IPS-20b (cell line): Measurements from ENCODE around the gene SMYD3.
"Not testable (repeated sequence)": the region's sequence is repeated elsewhere in the genome, so short reads cannot be mapped to it uniquely, and the experiment has no call there.

Experiments
- H3K27ac ChIP-seq: one replicate; pipeline ENCODE4 v1.5.1; 2013; ENCODE audit warnings: low read length
- H3K27me3 ChIP-seq: 2 replicates; pipeline ENCODE4 v1.6.1; 2013; ENCODE audit warnings: mild to moderate bottlenecking, low read length, inconsistent platforms; ENCODE audit not compliant: insufficient read depth
- H3K36me3 ChIP-seq: 2 replicates; pipeline ENCODE4 v1.6.1; 2013; ENCODE audit warnings: low read depth, mild to moderate bottlenecking, inconsistent platforms, low read length, moderate library complexity; ENCODE audit not compliant: insufficient read depth
- H3K4me1 ChIP-seq: 2 replicates; pipeline ENCODE4 v1.6.1; 2013; ENCODE audit warnings: mild to moderate bottlenecking, control low read depth, inconsistent platforms, low read length, moderate library complexity; ENCODE audit not compliant: insufficient read depth
- H3K4me3 ChIP-seq: 2 replicates; pipeline ENCODE4 v1.5.1; 2013; ENCODE audit warnings: mild to moderate bottlenecking, low read length, inconsistent platforms
- H3K9ac ChIP-seq: 2 replicates; pipeline ENCODE4 v1.6.1; 2013; ENCODE audit warnings: low read depth, mild to moderate bottlenecking, inconsistent platforms, low read length, moderate library complexity
- H3K9me3 ChIP-seq: 2 replicates; pipeline ENCODE4 v1.6.1; 2013; ENCODE audit warnings: mild to moderate bottlenecking, low read depth, low read length, inconsistent platforms; ENCODE audit not compliant: insufficient read depth

Gene SMYD3

GRCh38 chr1:245718123-245718522 is 789.0 kb downstream of the SMYD3 start:
- Histone ChIP-seq H3K9me3 (no peaks in the 10 kb centered on the region), H3K36me3 (no peaks in the 10 kb centered on the region), H3K4me3 (no peak overlapping the region), H3K9ac (no peak overlapping the region), H3K27me3 (no peaks in the 10 kb centered on the region), H3K27ac (no peak overlapping the region), H3K4me1 (no peaks in the 10 kb centered on the region; the same call in 1 of the 2 replicates)

GRCh38 chr1:245717611-245718010 is 789.5 kb downstream of the SMYD3 start:
- Histone ChIP-seq H3K27me3 (no peaks in the 10 kb centered on the region), H3K27ac (no peak overlapping the region), H3K4me1 (no peaks in the 10 kb centered on the region; the same call in 1 of the 2 replicates), H3K36me3 (no peaks in the 10 kb centered on the region), H3K4me3 (no peak overlapping the region), H3K9me3 (no peaks in the 10 kb centered on the region), H3K9ac (no peak overlapping the region)

GRCh38 chr1:245716561-245716960 is 790.5 kb downstream of the SMYD3 start:
- Histone ChIP-seq H3K27ac (no peak overlapping the region), H3K4me1 (no peaks in the 10 kb centered on the region; the same call in 1 of the 2 replicates), H3K36me3 (no peaks in the 10 kb centered on the region), H3K9me3 (no peaks in the 10 kb centered on the region), H3K4me3 (no peak overlapping the region), H3K9ac (no peak overlapping the region), H3K27me3 (no peaks in the 10 kb centered on the region)

- Histone ChIP-seq H3K4me1 (no peaks in the 10 kb centered on the region; the same call in 1 of the 2 replicates), H3K36me3 (no peaks in the 10 kb centered on the region), H3K27ac (no peak overlapping the region), H3K27me3 (peaks cover 3% of the 10 kb centered on the region; the same call in 1 of the 2 replicates), H3K9ac (no peak overlapping the region), H3K9me3 (no peaks in the 10 kb centered on the region), H3K4me3 (no peak overlapping the region)
Measured at GRCh38 chr1:245715970-245716369, 791.1 kb downstream of the SMYD3 start.

- Histone ChIP-seq H3K36me3 (no peaks in the 10 kb centered on the region), H3K9ac (no peak overlapping the region), H3K27me3 (peaks cover 8% of the 10 kb centered on the region; the same call in 1 of the 2 replicates), H3K27ac (no peak overlapping the region), H3K4me1 (no peaks in the 10 kb centered on the region; the same call in 1 of the 2 replicates), H3K9me3 (no peaks in the 10 kb centered on the region), H3K4me3 (no peak overlapping the region)
Measured at GRCh38 chr1:245715291-245715701, 791.8 kb downstream of the SMYD3 start.

- H3K36me3 ChIP-seq, H3K27ac ChIP-seq, H3K9me3 ChIP-seq, H3K4me3 ChIP-seq, H3K27me3 ChIP-seq, H3K9ac ChIP-seq, H3K4me1 ChIP-seq: not testable (repeated sequence)
Measured at GRCh38 chr1:245714027-245714426, 793.1 kb downstream of the SMYD3 start.

- Histone ChIP-seq H3K27me3 (peaks cover 8% of the 10 kb centered on the region; the same call in 1 of the 2 replicates), H3K27ac (no peak overlapping the region), H3K9me3 (no peaks in the 10 kb centered on the region), H3K9ac (no peak overlapping the region), H3K4me1 (no peaks in the 10 kb centered on the region; the same call in 1 of the 2 replicates), H3K4me3 (no peak overlapping the region), H3K36me3 (no peaks in the 10 kb centered on the region)
Measured at GRCh38 chr1:245710961-245711903, 795.8 kb downstream of the SMYD3 start.

- Histone ChIP-seq H3K4me3 (no peak overlapping the region), H3K36me3 (no peaks in the 10 kb centered on the region), H3K27ac (no peak overlapping the region)
Measured at GRCh38 chr1:245707941-245708340, 799.1 kb downstream of the SMYD3 start.

GRCh38 chr1:245704765-245705164 is 802.3 kb downstream of the SMYD3 start:
- Histone ChIP-seq H3K27me3 (no peaks in the 10 kb centered on the region), H3K4me3 (no peak overlapping the region), H3K27ac (no peak overlapping the region), H3K9ac (no peak overlapping the region), H3K4me1 (peaks cover 7% of the 10 kb centered on the region; the same call in 1 of the 2 replicates), H3K9me3 (no peaks in the 10 kb centered on the region), H3K36me3 (no peaks in the 10 kb centered on the region)

More at GRCh38 chr1:245707941-245708340, 799.1 kb downstream of the SMYD3 start:
- no peaks in the 10 kb centered on the region for H3K9me3 ChIP-seq
- no peak overlapping the region for H3K9ac ChIP-seq
- H3K27me3 ChIP-seq = peaks cover 8% of the 10 kb centered on the region; the same call in 1 of the 2 replicates
- peaks cover 7% of the 10 kb centered on the region; the same call in 1 of the 2 replicates for H3K4me1 ChIP-seq

GRCh38 chr1:245704341-245704740 is 802.7 kb downstream of the SMYD3 start:
- H3K36me3 ChIP-seq = no peaks in the 10 kb centered on the region
- H3K9me3 ChIP-seq = no peaks in the 10 kb centered on the region
- no peak overlapping the region for H3K4me3 ChIP-seq
- peaks cover 7% of the 10 kb centered on the region; the same call in 1 of the 2 replicates for H3K4me1 ChIP-seq
- H3K27ac ChIP-seq = no peak overlapping the region
- no peaks in the 10 kb centered on the region for H3K27me3 ChIP-seq
- H3K9ac ChIP-seq = no peak overlapping the region

- Histone ChIP-seq H3K9ac (no peak overlapping the region), H3K4me1 (peaks cover 7% of the 10 kb centered on the region; the same call in 1 of the 2 replicates), H3K27me3 (no peaks in the 10 kb centered on the region), H3K27ac (no peak overlapping the region), H3K9me3 (no peaks in the 10 kb centered on the region), H3K4me3 (no peak overlapping the region), H3K36me3 (no peaks in the 10 kb centered on the region)
Measured at GRCh38 chr1:245702346-245702745, 804.7 kb downstream of the SMYD3 start.

- Histone ChIP-seq H3K36me3 (no peaks in the 10 kb centered on the region), H3K9ac (no peak overlapping the region), H3K9me3 (no peaks in the 10 kb centered on the region), H3K4me1 (peaks cover 7% of the 10 kb centered on the region; the same call in 1 of the 2 replicates), H3K27me3 (no peaks in the 10 kb centered on the region), H3K4me3 (no peak overlapping the region), H3K27ac (no peak overlapping the region)
Measured at GRCh38 chr1:245701631-245702030, 805.4 kb downstream of the SMYD3 start.
